8988T (cell line): ENCODE data around the gene ELMOD3.
"Not testable (repeated sequence)": the region's sequence is repeated elsewhere in the genome, so short reads cannot be mapped to it uniquely, and the experiment has no call there.

ENCODE experiments used
- DNase-seq: peaks from one replicate; pipeline ENCODE4 v3.0.0; 2011

Gene ELMOD3

GRCh38 chr2:85405201-85406059 lies 50.9 kb downstream of the ELMOD3 start:
- peak; percentile 55 for DNase-seq

- DNase-seq = no peak
These were observed 55.4 kb downstream of the ELMOD3 start, which contains the start of gene CAPG for GRCh38 chr2:85409845-85410583. CAPG (minus strand) TSS chr2:85410366; CDS start chr2:85402145, 8,221 bp downstream.

DNA sequence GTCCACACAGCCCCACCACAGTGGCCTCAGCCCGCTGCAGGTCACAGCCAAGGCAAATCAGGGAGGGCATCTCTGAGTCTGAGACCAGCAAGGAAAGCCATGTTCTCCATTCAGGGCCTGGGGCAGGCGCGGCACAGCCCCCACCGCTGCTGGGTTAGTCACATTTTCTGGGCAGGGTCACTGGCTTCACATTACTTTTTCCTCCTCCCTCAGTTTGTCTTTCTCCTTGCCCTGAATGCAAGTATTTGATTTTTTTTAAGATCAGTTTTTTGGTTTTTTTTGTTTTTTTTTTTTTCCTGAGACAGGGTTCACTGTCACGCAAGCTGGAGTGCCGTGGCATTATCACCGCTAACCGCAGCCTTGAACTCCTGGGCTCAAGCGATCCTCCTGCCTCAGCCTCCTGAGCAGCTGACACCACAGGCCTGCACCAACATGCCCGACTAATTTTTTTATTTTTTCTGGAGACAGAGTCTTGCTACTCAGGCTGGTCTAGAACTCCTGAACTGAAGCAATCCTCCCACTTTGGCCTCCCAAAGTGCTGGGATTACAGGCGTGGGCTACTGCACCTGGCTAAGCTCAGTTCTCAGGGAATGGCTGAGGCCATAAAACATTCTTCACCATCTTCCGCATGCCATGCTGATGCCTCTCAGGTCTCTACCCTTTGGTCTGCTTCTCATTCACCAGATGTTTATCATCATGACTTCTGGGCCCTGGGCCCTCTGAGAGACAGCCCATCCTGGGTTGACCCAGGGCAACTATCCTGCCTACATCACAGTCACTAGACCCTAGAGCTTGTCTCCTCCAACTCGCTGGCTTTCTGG lies 56.2 kb downstream of the ELMOD3 start:
- no peak for DNase-seq

- no peak for DNase-seq
These were observed 56.8 kb downstream of the ELMOD3 start for GRCh38 chr2:85411405-85411748.

DNA sequence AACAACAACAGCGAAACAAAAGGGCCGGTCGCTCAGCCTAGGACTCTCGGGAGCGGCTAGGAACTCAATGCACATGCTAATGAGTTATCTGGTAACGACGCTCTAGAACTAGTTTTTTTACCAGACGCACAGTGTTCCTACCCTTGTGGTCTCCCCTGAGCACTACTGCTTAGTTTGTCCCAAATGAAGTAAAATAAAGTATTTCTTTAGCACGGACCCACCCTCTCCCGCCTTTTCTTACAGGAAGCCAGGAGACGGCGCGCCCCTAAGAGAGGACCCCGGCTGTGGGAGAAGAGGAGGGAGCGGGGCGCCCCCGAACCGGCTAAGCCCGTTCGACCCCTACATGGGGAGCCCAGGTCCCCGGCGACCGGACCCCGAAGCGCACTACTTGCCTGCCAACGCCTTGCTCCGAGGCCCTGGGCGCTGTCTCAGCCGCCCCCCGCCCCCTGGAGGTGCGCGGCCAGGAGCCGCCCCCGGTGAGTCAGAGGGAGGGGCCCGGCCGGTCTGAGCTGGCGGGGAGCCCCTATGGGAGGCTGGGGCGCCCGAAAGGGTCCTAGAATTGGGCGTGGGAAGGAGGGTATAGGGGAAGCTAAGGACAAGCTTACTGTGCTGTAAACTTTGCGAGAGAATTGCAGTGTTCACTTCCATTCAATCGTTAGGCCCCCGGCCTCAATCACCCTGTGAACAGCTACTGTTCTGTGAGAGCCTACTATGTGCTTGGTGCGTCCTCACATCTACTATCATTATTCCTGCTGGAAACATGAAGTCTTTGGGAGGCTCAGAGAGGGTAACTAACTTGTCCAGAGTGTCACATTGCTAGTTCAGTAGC lies 59.2 kb downstream of the ELMOD3 start:
- peak; percentile 75 for DNase-seq

DNA sequence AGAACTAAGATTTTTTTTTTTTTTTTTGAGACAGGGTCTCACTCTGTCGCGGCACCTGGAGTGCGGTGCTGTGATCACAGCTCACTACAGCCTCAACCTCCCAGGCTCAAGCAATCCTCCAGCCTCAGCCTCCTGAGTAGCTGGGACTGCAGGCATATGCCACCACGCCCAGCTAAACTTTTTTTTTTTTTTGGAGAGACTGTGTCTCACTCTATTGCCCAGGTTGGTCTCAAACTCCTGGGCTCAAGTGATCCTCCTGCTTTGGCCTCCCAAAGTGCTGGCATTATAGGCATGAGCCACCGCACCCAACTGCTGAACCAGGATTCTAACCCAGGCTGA lies 59.8 kb downstream of the ELMOD3 start:
- not testable (repeated sequence) for DNase-seq

DNA sequence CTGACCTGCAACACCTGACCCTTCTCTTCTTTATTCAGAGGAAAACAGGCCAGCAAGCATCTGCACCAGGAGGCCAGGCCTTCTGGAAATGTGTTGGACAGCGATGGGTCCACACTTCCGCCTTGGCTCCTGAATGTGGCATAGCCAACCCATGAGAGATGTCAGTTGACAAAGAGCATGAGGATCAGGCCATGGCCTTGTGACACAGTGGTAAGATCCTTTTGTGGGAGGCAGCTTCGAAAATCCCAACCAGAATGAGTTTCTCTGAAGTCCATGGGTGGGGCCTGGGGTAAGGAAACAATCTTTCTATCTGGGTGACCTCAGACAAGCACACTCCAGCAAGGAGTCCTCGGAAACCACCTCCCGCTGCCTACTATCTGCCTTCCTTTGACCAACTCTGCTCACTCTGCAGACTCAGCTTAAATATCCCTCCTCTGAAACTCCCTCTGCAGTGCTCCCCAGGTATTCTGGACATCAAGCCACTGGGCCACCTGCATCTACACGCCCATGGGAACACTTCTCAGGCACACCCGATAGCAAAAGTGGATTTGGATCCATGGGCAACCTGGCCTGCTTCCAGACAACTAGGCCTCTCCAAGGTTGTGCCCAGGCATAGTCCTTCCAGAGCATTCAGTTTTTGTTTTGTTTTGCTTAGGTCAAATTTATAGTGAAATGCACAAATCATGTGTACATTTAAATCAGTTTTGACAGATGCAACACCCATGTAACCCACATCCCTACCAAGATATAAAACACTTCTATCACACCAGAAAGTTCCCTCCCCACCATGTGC lies 60.4 kb downstream of the ELMOD3 start:
- DNase-seq = no peak

GRCh38 chr2:85415980-85416650 lies 61.5 kb downstream of the ELMOD3 start:
- DNase-seq = no peak

- peak; percentile 92 for DNase-seq
These were observed 63.8 kb downstream of the ELMOD3 start, which contains the start of gene SH2D6 for GRCh38 chr2:85418132-85419008. SH2D6 (plus strand) TSS chr2:85418714; CDS start chr2:85429466, 10,752 bp downstream.

GRCh38 chr2:85419009-85419675 lies 64.6 kb downstream of the ELMOD3 start:
- no peak for DNase-seq

- DNase-seq = peak; percentile 90
These were observed 66.1 kb downstream of the ELMOD3 start for GRCh38 chr2:85420536-85421259.

- no peak for DNase-seq
These were observed 66.9 kb downstream of the ELMOD3 start for GRCh38 chr2:85421260-85422071.

- DNase-seq = no peak
These were observed 67.5 kb downstream of the ELMOD3 start for GRCh38 chr2:85422072-85422457.

- no peak for DNase-seq
These were observed 69.0 kb downstream of the ELMOD3 start for GRCh38 chr2:85423525-85423924.

DNA sequence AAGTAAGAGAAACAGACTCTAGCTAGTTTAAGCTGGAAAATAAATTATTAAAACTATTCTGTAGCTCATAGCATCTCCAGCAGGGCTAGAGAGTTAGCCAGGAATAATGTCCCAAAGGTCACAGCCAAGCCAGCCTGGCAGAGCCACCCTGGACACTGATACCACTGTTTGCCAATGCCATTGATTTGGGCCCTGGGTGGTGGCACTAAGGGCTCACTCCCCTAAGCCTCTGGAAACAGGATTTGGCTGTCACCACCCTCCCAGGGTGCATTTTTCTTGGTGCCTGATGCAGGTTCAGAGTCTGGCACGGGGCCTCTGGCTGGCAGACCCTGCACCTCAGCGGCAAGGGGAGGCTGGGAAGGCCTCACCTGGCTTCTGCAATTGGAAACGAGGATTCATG lies 71.0 kb downstream of the ELMOD3 start:
- no peak for DNase-seq

- DNase-seq = no peak
These were observed 72.8 kb downstream of the ELMOD3 start for GRCh38 chr2:85427300-85427835.

DNA sequence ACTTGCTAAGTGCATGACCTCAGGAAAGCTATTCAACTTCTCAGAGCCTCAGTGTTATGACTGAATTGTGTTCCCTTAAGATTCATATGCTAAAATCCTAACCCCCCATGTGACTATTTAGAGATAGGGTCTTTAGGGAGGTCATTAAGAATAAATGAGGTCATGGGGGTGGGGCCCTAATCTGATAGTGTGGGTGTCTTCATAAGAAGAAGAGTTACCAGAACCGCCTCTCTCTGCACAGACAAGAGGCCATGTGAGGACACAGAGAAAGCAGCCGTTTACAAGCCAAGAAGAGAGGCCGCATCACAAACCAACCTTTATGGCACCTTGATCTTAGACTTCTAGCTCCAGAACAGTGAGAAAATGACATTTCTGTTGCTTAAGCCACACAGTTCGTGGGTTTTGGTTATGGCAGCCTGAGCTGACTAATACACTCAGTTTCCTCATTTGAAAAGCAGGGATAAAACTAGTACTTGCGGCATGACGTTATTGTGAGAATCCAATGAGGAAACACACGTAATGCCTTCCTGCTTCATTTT lies 73.8 kb downstream of the ELMOD3 start:
- no peak for DNase-seq
